Lung microvascular endothelial cell (primary cell): ENCODE results near the gene DENND2A. TPM values are rescaled to one million over a fixed set of nuclear protein-coding genes. Genes with fewer than 3 reads are reported as not detected.
"Not testable (repeated sequence)": the region's sequence is repeated elsewhere in the genome, so short reads cannot be mapped to it uniquely, and the experiment has no call there.

Experiments used
- DNase-seq, 2 donors: peaks; one replicate each; pipeline versions ENCODE4 v3.0.0 to v3.0.0-alpha.2; 2010; ENCODE audit warnings: low read depth in 2 of 2
- total RNA-seq: library from RNA; depleted of rRNA; stranded (reverse); fragments of >200 nt; gene quantifications from 2 replicates; pipeline ENCODE4 v1.2.1, GENCODE V29; 2014

Gene DENND2A
- total RNA-seq, 1 donor from 2014 or later, result 1.6 TPM

GRCh38 chr7:140592964-140593671 is 47.5 kb downstream of the DENND2A start:
- DNase-seq, result no peak

- no peak for DNase-seq
Observed at GRCh38 chr7:140591180-140591902, 49.3 kb downstream of the DENND2A start.

GRCh38 chr7:140587243-140587642 is 53.4 kb downstream of the DENND2A start:
- no peak for DNase-seq

- DNase-seq, result no peak
Observed at GRCh38 chr7:140586516-140586915, 54.1 kb downstream of the DENND2A start.

- DNase-seq, result no peak
Observed at GRCh38 chr7:140585333-140585732, 55.3 kb downstream of the DENND2A start.

- no peak for DNase-seq
Observed at GRCh38 chr7:140584195-140584851, 56.3 kb downstream of the DENND2A start.

GRCh38 chr7:140581411-140581810 is 59.2 kb downstream of the DENND2A start:
- DNase-seq, result no peak

- DNase-seq, result no peak
Observed at GRCh38 chr7:140577651-140578050, 63.0 kb downstream of the DENND2A start.

GRCh38 chr7:140576589-140576988 is 64.0 kb downstream of the DENND2A start:
- no peak for DNase-seq

GRCh38 chr7:140571538-140572122 is 69.0 kb downstream of the DENND2A start:
- DNase-seq, result no peak

GRCh38 chr7:140570120-140570519 is 70.5 kb downstream of the DENND2A start:
- no peak for DNase-seq

GRCh38 chr7:140568021-140568813 is 72.4 kb downstream of the DENND2A start:
- no peak for DNase-seq

- not testable (repeated sequence) for DNase-seq
Observed at GRCh38 chr7:140566186-140566585, 74.4 kb downstream of the DENND2A start.

- not testable (repeated sequence) for DNase-seq
Observed at GRCh38 chr7:140565761-140566160, 74.9 kb downstream of the DENND2A start.

- DNase-seq, result no peak
Observed at GRCh38 chr7:140564643-140565042, 76.0 kb downstream of the DENND2A start.

- DNase-seq, result peak in 1 of 2 donors; percentile 44
Observed at GRCh38 chr7:140562926-140563481, 77.6 kb downstream of the DENND2A start.

- DNase-seq, result no peak
Observed at GRCh38 chr7:140559410-140559809, 81.2 kb downstream of the DENND2A start.

- no peak for DNase-seq
Observed at GRCh38 chr7:140557809-140558518, 82.6 kb downstream of the DENND2A start.

GRCh38 chr7:140557069-140557468 is 83.5 kb downstream of the DENND2A start:
- no peak for DNase-seq

GRCh38 chr7:140553236-140553635 is 87.4 kb downstream of the DENND2A start:
- not testable (repeated sequence) for DNase-seq
